Lung (tissue), 12 donors: ENCODE data around the gene PCMT1. TPM values are rescaled to one million over a fixed set of nuclear protein-coding genes. Genes with fewer than 3 reads are reported as not detected.

Experiments
- ATAC-seq: fragments of 200-7000 bp; cut with Tn5 transposase; one replicate; pipeline ENCODE4 v1.9.1; 2020; ENCODE audit warnings: moderate number of reproducible peaks; ENCODE audit not compliant: insufficient read depth, low FRiP score
- DNase-seq, 3 donors: peaks; one replicate each; pipeline ENCODE4 v3.0.0-alpha.2; 2013 to 2017
- H3K27ac ChIP-seq, 2 donors: one replicate each; pipeline ENCODE4 v1.5.1; 2013; ENCODE audit warnings: mild to moderate bottlenecking in 2 of 2, moderate library complexity in 2 of 2, control low read depth in 1 of 2, inconsistent platforms in 1 of 2, low read depth in 1 of 2, low read length in 1 of 2
- H3K27me3 ChIP-seq, 3 donors: one replicate each; pipeline ENCODE4 v1.5.1; 2013; ENCODE audit warnings: low read length in 2 of 3; ENCODE audit not compliant: control insufficient read depth in 3 of 3, insufficient read depth in 3 of 3
- H3K36me3 ChIP-seq, 4 donors: one replicate each; pipeline ENCODE4 v1.5.1; 2013; ENCODE audit warnings: low read length in 4 of 4, mild to moderate bottlenecking in 1 of 4, moderate library complexity in 1 of 4; ENCODE audit not compliant: control insufficient read depth in 4 of 4, insufficient read depth in 4 of 4
- H3K4me1 ChIP-seq, 5 donors: one replicate each; pipeline ENCODE4 v1.5.1; 2013; ENCODE audit warnings: low read length in 5 of 5, mild to moderate bottlenecking in 2 of 5, moderate library complexity in 1 of 5; ENCODE audit not compliant: control insufficient read depth in 5 of 5, insufficient read depth in 5 of 5
- H3K4me3 ChIP-seq: one replicate; pipeline ENCODE4 v1.5.1; 2013; ENCODE audit warnings: mild to moderate bottlenecking, control low read depth, moderate library complexity
- H3K9ac ChIP-seq, 2 donors: one replicate each; pipeline ENCODE4 v1.5.1; 2013; ENCODE audit warnings: low read length in 2 of 2, control low read depth in 1 of 2; ENCODE audit not compliant: insufficient read depth in 1 of 2
- H3K9me3 ChIP-seq, 4 donors: one replicate each; pipeline ENCODE4 v1.5.1; 2013; ENCODE audit warnings: low read length in 3 of 4, mild to moderate bottlenecking in 1 of 4, moderate library complexity in 1 of 4; ENCODE audit not compliant: control insufficient read depth in 4 of 4, insufficient read depth in 3 of 4
- CTCF ChIP-seq: IDR thresholded peaks from 2 replicates; pipeline ENCODE4 v1.5.1; 2012; ENCODE audit warnings: mild to moderate bottlenecking; ENCODE audit errors: control extremely low read depth, extremely low read depth
- WGBS, 2 donors: extraction: QIAGEN DNeasy Blood & Tissue Kit; methylation state at CpG; one replicate each; pipeline ENCODE4 v1.1.7; 2013; 5-methylcytosine and 5-hydroxymethylcytosine counted together
- polyA plus RNA-seq, 2 donors: library from polyadenylated mRNA; stranded (reverse); fragments of 200-250 nt; gene quantifications; one replicate each; pipeline ENCODE4 v1.2.1, GENCODE V29; 2013
- total RNA-seq, 2 donors: library from RNA; depleted of rRNA in 1 of 2; stranded (reverse); fragments of >200 nt in 1 of 2; gene quantifications; one replicate each; pipeline ENCODE4 v1.2.1, GENCODE V29; 2014 to 2021
- donor health status: control.
- donor health status: control.
- donor health status: Bipolar disorder and iron deficiency.
- donor health status: healthy.
- donor health status: DM: yes; HTN: yes; CAD: no.

Gene PCMT1
- total and polyA plus RNA-seq, 4 donors = 32.6 to 91.2 (median 61.1) TPM

- TF ChIP-seq CTCF = no peak
- 99% methylated on average over 3 of the region's 3 CpGs for WGBS, 2 donors
- H3K4me3 ChIP-seq = no peak overlapping the region
Measured at GRCh38 chr6:149771185-149771584, 21.6 kb downstream of the PCMT1 start.

GRCh38 chr6:149771925-149772324 is 22.4 kb downstream of the PCMT1 start:
- H3K4me3 ChIP-seq = no peak overlapping the region
- H3K36me3 ChIP-seq = peaks cover 8 to 16% (median 14%) of the 10 kb centered on the region in 4 donors
- DNase-seq (no peak), ATAC-seq (no peak)
- no peaks in the 10 kb centered on the region for H3K27me3 ChIP-seq
- H3K4me1 ChIP-seq = peaks cover 0 to 2% (median 0%) of the 10 kb centered on the region in 5 donors
- no peak overlapping the region for H3K9ac ChIP-seq
- no peak for TF ChIP-seq CTCF
- WGBS, 2 donors = 81 to 94% methylated on average over 6 of the region's 6 CpGs
- H3K9me3 ChIP-seq = no peaks in the 10 kb centered on the region
- no peak overlapping the region for H3K27ac ChIP-seq

More at GRCh38 chr6:149771185-149771584, 21.6 kb downstream of the PCMT1 start:
- Histone ChIP-seq H3K27ac (no peak overlapping the region), H3K9me3 (peaks cover 0 to 2% (median 0%) of the 10 kb centered on the region in 4 donors), H3K9ac (no peak overlapping the region), H3K36me3 (peaks cover 8 to 17% (median 13%) of the 10 kb centered on the region in 4 donors), H3K4me1 (peaks cover 0 to 2% (median 0%) of the 10 kb centered on the region in 5 donors), H3K27me3 (no peaks in the 10 kb centered on the region)
- no peak for DNase-seq
- ATAC-seq = no peak

GRCh38 chr6:149777624-149778023 is 28.1 kb downstream of the PCMT1 start:
- no peak overlapping the region for H3K27ac ChIP-seq
- H3K9me3 ChIP-seq = no peaks in the 10 kb centered on the region
- H3K27me3 ChIP-seq = no peaks in the 10 kb centered on the region
- H3K36me3 ChIP-seq = peaks cover 3 to 14% (median 10%) of the 10 kb centered on the region in 4 donors
- DNase-seq (no peak), ATAC-seq (no peak)
- no peak for TF ChIP-seq CTCF
- 91 to 100% methylated on average over 1 of the region's 1 CpG for WGBS, 2 donors
- H3K9ac ChIP-seq = no peak overlapping the region
- H3K4me1 ChIP-seq = no peaks in the 10 kb centered on the region
- H3K4me3 ChIP-seq = no peak overlapping the region

DNA sequence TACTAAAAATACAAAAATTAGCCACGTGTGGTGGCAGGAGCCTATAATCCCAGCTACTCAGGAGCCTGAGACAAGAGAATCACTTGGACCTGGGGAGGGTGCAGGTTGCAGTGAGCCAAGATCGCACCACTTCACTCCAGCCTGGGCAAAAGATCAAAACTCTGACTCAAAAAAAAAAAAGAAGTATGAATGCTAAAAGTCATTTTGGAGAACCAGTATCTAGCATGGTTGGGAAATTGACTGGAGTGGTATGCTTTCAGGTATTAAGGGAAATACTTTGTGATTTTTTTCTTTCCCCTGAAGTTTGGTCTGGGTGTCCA is 30.1 kb downstream of the PCMT1 start:
- 51 to 81% methylated on average over 2 of the region's 2 CpGs for WGBS, 2 donors
- H3K4me3 ChIP-seq = no peak overlapping the region
- no peak for ATAC-seq
- no peak overlapping the region for H3K9ac ChIP-seq
- H3K9me3 ChIP-seq = no peaks in the 10 kb centered on the region
- H3K27me3 ChIP-seq = no peaks in the 10 kb centered on the region
- no peak for TF ChIP-seq CTCF
- no peak overlapping the region for H3K27ac ChIP-seq
- no peaks in the 10 kb centered on the region for H3K4me1 ChIP-seq
- H3K36me3 ChIP-seq = peaks cover 4 to 19% (median 12%) of the 10 kb centered on the region in 4 donors
- DNase-seq = no peak
